Activated CD8-positive, alpha-beta T cell treated with anti-CD3 and anti-CD28 coated beads for 36 hours (primary cell): ENCODE data around the gene EHD4. TPM values are rescaled to one million over a fixed set of nuclear protein-coding genes. Genes with fewer than 3 reads are reported as not detected.

Experiments used
- ATAC-seq: fragments of 200-7000 bp; cut with Tn5 transposase; one replicate; pipeline ENCODE4 v1.10.0; 2021; ENCODE audit warnings: mild to moderate bottlenecking, moderate library complexity
- CTCF ChIA-PET: fragments of 350-600 bp; sonication (Branson Sonifier 250); formaldehyde crosslinking; loops from one replicate; lab custom pipeline; 2021; ENCODE audit warnings: antibody characterized with exemption; lab: Charles Lee
- POLR2A ChIA-PET: fragments of 350-600 bp; sonication (Branson Sonifier 250); formaldehyde crosslinking; loops from one replicate; lab custom pipeline; 2021; ENCODE audit warnings: antibody characterized with exemption; lab: Charles Lee
- DNase-seq: peaks from one replicate; pipeline ENCODE4 v3.0.0-alpha.2; 2020
- H3K27ac Mint-ChIP-seq: one replicate; pipeline ENCODE4 v1.8.0; 2021; ENCODE audit warnings: mild to moderate bottlenecking, mixed read lengths
- H3K27me3 Mint-ChIP-seq: one replicate; pipeline ENCODE4 v1.8.0; 2021; ENCODE audit warnings: mixed read lengths
- H3K36me3 Mint-ChIP-seq: one replicate; pipeline ENCODE4 v1.8.0; 2021; ENCODE audit warnings: low read depth, mixed read lengths
- H3K4me1 Mint-ChIP-seq: one replicate; pipeline ENCODE4 v1.8.0; 2021; ENCODE audit warnings: low read depth, mixed read lengths
- H3K4me3 Mint-ChIP-seq: one replicate; pipeline ENCODE4 v1.8.0; 2021; ENCODE audit warnings: mild to moderate bottlenecking, moderate library complexity, mixed read lengths
- H3K9me3 Mint-ChIP-seq: one replicate; pipeline ENCODE4 v1.8.0; 2021; ENCODE audit warnings: mixed read lengths
- intact Hi-C: fragments of 100-400 bp; cut with micrococcal nuclease; formaldehyde crosslinking; loops from one replicate; pipeline ENCODE4 v1.10.0; 2022
- total RNA-seq, 2 experiments: library from RNA; stranded (reverse); gene quantifications; one replicate each; pipeline ENCODE4 v1.2.3, GENCODE V29; 2021
- TF ChIP-seq, protein P1 (sequence below): fragments of 200-600 bp; IDR thresholded peaks from one replicate; pipeline ENCODE4 v1.8.0; 2022; ENCODE audit warnings: antibody characterized with exemption, mild to moderate bottlenecking

EHD4 gene
- total RNA-seq, 2 experiments from 2014 or later: 22.3 to 22.6 TPM

DNA sequence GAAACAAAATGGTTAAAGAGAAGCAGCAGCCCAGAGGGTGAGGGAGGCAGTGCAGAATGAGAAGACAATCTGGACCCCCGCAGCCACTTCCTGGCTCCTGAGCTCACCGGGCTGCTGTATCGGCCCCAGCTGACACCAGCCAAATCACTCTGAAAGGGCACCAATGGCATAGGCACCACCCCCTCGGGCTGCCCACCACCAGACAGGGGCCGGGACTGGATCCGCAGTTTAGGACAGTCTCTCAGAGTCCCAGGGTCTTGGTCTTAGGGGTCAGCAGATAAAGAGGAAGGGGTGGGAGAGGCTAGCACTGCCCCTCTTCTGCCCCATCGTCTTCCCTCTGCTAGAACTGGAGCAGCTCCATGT lies 17.9 kb upstream of the EHD4 start:
- POLR2A ChIA-PET: interaction anchor here (0.8 to 1.1 kb wide), 2 partner anchors 66 to 96 kb away, joined by 3 to 4 read pairs; no protein-coding TSS in a partner anchor
- Mint-ChIP-seq H3K9me3 (no peaks in the 10 kb centered on the region), H3K4me1 (no peaks in the 10 kb centered on the region), H3K27me3 (peaks cover 3% of the 10 kb centered on the region), H3K4me3 (no peak overlapping the region), H3K27ac (no peak overlapping the region), H3K36me3 (no peaks in the 10 kb centered on the region)
- DNase-seq: no peak
- CTCF ChIA-PET: interaction anchor here (0.6 to 8.9 kb wide), 31 partner anchors 8 to 148 kb away, joined by 3 to 97 read pairs (median 4); partner anchors contain the start of genes EHD4 and PLA2G4D
- no peak for ATAC-seq
- TF ChIP-seq, protein P1, sequence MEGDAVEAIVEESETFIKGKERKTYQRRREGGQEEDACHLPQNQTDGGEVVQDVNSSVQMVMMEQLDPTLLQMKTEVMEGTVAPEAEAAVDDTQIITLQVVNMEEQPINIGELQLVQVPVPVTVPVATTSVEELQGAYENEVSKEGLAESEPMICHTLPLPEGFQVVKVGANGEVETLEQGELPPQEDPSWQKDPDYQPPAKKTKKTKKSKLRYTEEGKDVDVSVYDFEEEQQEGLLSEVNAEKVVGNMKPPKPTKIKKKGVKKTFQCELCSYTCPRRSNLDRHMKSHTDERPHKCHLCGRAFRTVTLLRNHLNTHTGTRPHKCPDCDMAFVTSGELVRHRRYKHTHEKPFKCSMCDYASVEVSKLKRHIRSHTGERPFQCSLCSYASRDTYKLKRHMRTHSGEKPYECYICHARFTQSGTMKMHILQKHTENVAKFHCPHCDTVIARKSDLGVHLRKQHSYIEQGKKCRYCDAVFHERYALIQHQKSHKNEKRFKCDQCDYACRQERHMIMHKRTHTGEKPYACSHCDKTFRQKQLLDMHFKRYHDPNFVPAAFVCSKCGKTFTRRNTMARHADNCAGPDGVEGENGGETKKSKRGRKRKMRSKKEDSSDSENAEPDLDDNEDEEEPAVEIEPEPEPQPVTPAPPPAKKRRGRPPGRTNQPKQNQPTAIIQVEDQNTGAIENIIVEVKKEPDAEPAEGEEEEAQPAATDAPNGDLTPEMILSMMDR: no peak
- intact Hi-C loops: loop anchor here (1.0 to 10.0 kb wide), 2 partner anchors 69 to 145 kb away; no protein-coding TSS in a partner anchor

DNA sequence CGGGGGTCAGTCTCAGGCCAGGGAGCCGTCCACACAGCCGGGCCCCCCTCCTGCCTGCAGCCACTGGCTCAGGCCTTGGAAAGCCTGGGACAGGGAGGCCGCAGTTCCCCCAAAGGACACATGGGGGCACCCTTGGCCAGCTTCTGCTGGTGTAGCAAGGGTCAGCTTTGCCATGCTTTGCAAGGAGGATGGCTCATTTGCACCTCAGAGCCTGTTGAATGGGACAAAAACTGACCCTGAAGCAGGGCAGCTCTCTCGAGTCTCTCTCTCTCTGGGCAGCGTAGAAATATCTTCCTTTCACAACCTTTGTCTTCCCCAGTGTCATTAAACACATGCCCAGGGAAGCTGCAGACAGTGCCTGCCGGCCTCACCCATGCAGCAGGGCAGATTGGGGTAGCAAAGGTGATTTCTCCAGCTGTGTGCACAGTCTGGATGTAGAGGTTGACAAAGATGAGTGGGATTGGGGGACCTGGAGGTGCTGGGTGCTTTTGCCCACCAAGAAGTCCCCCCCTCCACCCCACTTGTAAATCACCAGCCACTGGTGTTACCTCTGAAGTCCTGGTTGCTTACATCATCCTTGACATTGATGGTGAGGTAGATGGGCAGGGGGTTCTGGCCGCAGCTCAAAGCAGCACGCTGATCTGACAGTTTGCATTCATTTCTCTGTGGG lies 17.4 kb upstream of the EHD4 start:
- intact Hi-C loops: loop anchor here (1.0 to 10.0 kb wide), 2 partner anchors 70 to 145 kb away; no protein-coding TSS in a partner anchor
- ATAC-seq (peak; percentile 99), DNase-seq (peak; percentile 90)
- H3K27me3 Mint-ChIP-seq: peaks cover 3% of the 10 kb centered on the region
- no peak overlapping the region for H3K4me3 Mint-ChIP-seq
- TF ChIP-seq, protein P1: peak; percentile 96
- H3K27ac Mint-ChIP-seq: no peak overlapping the region
- ChIA-PET POLR2A (interaction anchor here (0.8 to 1.1 kb wide), 2 partner anchors 67 to 97 kb away, joined by 3 to 4 read pairs; no protein-coding TSS in a partner anchor), CTCF (interaction anchor here (0.6 to 8.9 kb wide), 35 partner anchors 9 to 149 kb away, joined by 3 to 97 read pairs (median 4); partner anchors contain the start of genes EHD4 and PLA2G4D)
- H3K9me3 Mint-ChIP-seq: no peaks in the 10 kb centered on the region
- no peaks in the 10 kb centered on the region for H3K36me3 Mint-ChIP-seq
- H3K4me1 Mint-ChIP-seq: no peaks in the 10 kb centered on the region

DNA sequence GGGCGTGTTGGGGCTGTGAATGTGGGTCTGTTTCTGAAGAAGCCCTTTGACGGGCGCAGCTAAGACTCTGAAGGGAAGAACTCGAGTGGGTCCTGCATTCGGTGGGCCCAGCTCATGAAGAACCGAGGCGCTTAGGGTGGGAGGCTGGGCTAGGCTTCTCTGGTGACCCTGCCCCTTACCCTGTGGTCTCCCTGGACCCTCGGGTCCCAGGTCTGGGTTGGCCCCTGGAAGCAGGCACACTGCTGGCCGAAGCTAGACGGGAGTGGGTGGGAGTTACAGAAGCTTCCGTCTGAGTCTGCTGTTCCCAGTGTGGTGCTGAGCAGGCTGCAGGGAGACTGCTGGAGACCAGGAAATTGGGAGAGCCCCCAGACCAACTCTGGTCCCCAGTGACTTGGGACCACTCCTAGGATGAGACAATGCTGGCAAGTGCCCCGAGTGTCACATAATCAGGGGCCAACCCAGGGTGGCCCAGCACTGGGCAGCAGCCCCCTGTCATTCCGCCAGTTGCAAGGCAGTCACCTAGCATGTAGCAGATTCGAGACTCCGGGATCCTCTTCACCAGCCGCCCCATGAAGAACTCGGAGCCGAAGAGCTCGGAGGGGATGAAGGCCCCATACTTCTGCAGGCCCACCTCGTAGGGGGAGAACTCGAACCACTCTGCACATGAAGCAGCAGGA lies 16.7 kb upstream of the EHD4 start:
- H3K9me3 Mint-ChIP-seq: no peaks in the 10 kb centered on the region
- no peak overlapping the region for H3K27ac Mint-ChIP-seq
- ChIA-PET POLR2A (interaction anchor here (0.9 to 1.1 kb wide), 2 partner anchors 10 to 67 kb away, joined by 3 to 4 read pairs; no protein-coding TSS in a partner anchor), CTCF (interaction anchor here (0.7 to 8.9 kb wide), 25 partner anchors 9 to 150 kb away, joined by 3 to 97 read pairs (median 4); partner anchors contain the start of genes EHD4 and PLA2G4D)
- TF ChIP-seq, protein P1: no peak
- ATAC-seq (no peak), DNase-seq (no peak)
- H3K4me1 Mint-ChIP-seq: no peaks in the 10 kb centered on the region
- no peaks in the 10 kb centered on the region for H3K36me3 Mint-ChIP-seq
- intact Hi-C loops: no loop called here
- H3K4me3 Mint-ChIP-seq: no peak overlapping the region
- H3K27me3 Mint-ChIP-seq: peaks cover 3% of the 10 kb centered on the region

DNA sequence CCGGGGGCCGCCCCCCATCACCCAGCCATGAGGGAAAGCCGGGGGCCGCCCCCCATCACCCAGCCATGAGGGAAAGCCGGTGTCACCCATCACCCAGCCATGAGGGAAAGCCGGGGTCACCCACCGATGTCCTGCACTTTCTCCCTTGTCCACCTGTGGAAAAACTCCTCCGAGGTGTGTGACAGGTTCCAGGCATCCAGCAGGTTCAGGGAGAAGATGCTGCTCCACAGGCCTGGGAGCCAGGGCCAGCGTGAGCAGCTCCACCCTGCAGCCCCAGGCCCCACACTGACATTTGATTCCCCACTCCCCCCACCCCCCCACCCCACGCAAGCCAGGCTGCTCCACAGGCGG lies 15.5 kb upstream of the EHD4 start:
- ATAC-seq: no peak
- Mint-ChIP-seq H3K27me3 (peaks cover 3% of the 10 kb centered on the region), H3K4me1 (no peaks in the 10 kb centered on the region), H3K36me3 (no peaks in the 10 kb centered on the region), H3K27ac (no peak overlapping the region), H3K9me3 (no peaks in the 10 kb centered on the region), H3K4me3 (no peak overlapping the region)
- intact Hi-C loops: no loop called here
- TF ChIP-seq, protein P1: no peak
- CTCF ChIA-PET: interaction anchor here (3.9 to 8.9 kb wide), 3 partner anchors 67 to 96 kb away, joined by 59 to 97 read pairs (median 74); no protein-coding TSS in a partner anchor
- DNase-seq: no peak
- POLR2A ChIA-PET: interaction anchor here (0.9 kb wide), 1 partner anchor 9 kb away, joined by 3 read pairs; no protein-coding TSS in a partner anchor
